ENCODE measurements around the gene TRABD2A.

The TRABD2A gene

GRCh38 chr2:84904151-84904550, 23.3 kb upstream of the TRABD2A start:
- peak in 1 of 2 donors; percentile 18 for DNase-seq

DNA sequence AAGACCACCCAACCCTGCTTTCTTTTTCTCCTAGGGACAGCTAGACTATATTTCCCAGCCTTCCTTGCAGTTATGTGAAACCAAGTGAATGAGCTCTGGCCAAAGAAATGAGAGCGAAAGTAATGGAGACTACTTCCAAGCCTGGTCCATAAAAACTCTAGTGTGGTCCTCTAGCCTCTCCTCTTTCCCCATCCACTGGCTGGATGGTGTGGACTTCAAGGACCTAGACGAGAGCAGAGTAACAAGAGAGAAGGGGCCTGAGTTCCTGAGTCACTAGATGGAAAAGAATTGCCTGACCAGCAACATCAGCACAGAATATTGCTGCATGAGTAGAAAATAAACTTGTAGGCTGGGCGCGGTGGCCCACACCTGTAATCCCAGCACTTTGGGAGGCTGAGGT, 21.6 kb upstream of the TRABD2A start:
- peak in 1 of 2 donors; percentile 8 for DNase-seq

- DNase-seq: peak in 1 of 2 donors; percentile 15
Observed at GRCh38 chr2:84901593-84902120, 20.8 kb upstream of the TRABD2A start.

GRCh38 chr2:84900971-84901370, 20.1 kb upstream of the TRABD2A start:
- peak in 1 of 2 donors; percentile 9 for DNase-seq

GRCh38 chr2:84899304-84900204, 18.7 kb upstream of the TRABD2A start:
- peak in 1 of 2 donors; percentile 8 for DNase-seq

DNA sequence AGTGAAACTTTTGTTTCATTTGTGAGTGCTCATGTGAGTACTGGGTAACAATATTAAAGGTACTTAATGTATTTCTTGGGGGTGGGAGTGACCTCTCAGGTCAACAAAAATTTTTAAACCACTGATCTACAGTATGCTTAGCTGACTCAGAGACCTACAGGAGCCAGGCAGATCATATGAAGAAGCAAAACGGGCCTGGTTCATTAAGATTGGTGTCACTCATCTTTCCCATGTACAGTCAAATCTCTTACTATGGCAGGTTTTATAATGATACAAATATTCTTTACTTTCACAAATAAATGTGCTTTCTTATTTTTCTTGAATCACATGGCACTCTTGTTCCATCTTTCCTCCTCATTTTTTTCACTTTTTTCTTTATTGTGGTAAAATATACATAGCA, 16.9 kb upstream of the TRABD2A start:
- no peak for DNase-seq

DNA sequence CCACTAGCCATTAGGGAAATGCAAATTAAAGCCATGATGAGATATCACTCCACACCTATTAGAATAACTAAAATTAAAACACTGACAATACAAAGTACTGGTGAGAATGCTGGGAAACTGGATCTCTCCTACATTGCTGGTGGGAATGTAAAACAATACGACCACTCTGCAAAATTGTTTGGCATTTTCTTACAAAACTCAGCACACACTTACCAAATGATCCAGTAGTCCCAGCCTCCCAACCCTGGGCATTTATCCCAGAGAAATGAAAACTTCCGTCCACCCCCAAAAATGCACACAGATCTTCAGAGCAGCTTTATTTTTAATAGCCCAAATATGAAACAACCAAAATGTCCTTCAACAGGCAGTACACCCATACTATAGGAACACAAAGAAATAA, 15.7 kb upstream of the TRABD2A start:
- no peak for DNase-seq

GRCh38 chr2:84894758-84895520, 14.1 kb upstream of the TRABD2A start:
- DNase-seq: no peak

GRCh38 chr2:84894131-84894586, 13.3 kb upstream of the TRABD2A start:
- DNase-seq: no peak

DNA sequence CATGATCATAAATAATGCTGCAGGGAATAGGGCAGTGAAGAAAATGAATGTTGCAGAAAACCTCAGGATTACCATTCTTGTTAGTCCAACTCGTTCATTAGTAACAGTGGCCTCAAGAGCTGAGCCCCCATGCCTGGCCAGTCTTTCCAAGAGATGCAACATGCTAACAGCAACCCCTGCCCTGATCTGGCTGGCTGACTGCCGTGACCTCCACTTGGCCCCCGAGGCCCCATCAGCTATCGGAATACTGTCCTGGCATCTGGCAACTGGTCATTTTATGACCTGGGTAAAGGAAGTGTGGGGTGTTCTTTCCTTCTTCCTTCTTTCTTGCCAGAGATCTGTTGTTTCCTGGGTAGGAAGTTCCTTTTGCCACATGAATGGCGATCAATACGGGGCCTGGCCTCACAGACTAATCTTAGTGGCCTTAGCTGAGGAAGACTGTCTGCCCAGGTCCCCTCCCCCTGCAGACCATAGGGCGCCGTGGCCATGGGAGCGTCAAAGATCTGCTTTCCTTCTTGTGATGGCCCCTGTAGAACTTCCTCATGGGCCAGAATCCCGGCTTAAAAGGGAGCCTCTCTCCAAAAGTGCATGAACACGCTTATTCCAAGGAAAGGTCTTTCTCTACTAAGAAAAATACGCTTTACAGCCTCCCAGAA, 10.6 kb upstream of the TRABD2A start:
- DNase-seq: no peak

GRCh38 chr2:84889332-84889731, 8.4 kb upstream of the TRABD2A start:
- no peak for DNase-seq

- peak in 1 of 2 donors; percentile 42 for DNase-seq
Observed at GRCh38 chr2:84888401-84889276, 7.8 kb upstream of the TRABD2A start.

DNA sequence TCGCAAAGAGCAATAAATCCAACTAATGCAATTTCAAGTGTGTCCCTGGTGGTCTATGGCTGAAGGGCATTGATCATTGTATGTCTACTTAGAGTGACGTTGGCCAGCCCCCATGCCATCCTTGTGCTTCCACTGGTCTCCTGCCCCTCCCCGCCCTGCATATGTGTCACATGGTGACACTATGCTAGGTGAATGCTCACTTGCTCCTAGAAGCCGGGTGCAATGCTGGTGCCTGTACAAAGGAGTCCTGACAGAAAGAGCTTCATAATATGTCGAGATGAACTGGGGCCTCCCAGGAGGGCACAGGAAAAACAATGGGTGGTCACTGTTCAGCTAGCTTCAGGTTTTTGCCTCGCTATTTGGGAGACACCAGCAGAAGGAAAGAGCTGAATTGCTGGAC, 5.9 kb upstream of the TRABD2A start:
- DNase-seq: peak in 1 of 2 donors; percentile 14

GRCh38 chr2:84885111-84885510, 4.2 kb upstream of the TRABD2A start:
- DNase-seq: peak in 1 of 2 donors; percentile 8

GRCh38 chr2:84884449-84884848, 3.6 kb upstream of the TRABD2A start:
- DNase-seq: no peak

DNA sequence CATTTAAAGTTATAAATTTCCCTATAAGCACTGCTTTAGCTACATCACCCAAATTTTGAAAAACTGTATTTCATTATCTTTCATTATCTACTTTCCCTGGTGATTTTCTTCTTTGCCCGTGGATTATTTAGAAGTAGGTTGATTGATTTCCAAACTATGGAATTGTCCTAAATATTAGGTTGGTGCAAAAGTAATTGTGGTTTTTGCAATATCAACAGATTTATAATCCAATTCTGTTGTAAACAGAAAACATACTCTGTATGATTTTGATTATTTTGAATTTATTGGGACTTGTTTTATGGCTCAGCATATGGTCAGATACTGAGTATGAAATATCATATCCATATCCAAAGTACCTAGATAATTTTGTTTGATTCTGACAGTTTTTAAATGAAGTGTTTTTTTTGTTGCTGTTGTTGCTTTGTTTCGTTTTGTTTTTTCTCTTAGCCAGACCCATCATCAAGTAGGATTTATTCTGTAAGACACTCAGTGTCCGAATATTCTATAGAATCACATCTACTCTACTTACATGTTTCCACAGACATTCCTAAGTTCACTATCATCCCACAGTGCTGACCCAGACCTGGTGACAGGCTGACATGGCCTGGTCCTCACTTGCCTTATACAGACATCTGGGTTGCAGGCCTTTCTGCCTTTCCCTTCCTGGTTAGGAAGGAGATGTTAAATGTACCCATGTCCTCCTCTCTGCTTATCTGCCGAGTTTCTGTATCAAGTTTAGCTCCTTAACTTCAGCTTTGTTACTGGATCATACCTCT, 2.1 kb upstream of the TRABD2A start:
- peak in 1 of 2 donors; percentile 15 for DNase-seq

DNA sequence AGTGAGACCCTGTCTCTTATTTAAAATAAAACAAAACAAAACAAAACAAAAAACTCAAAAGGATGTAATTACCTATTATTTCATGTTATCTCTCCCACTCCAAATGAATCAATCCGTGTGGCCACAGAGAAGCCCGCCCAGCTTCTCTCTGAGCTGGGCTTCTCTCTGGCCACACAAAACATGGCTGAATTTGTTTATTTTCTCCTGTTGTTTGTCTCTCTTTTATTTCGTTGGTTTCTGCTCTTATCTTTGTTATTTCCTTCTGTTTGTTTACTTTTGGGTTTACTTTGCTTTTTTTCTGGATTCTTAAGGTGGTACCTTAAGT, 1.5 kb upstream of the TRABD2A start:
- no peak for DNase-seq

DNA sequence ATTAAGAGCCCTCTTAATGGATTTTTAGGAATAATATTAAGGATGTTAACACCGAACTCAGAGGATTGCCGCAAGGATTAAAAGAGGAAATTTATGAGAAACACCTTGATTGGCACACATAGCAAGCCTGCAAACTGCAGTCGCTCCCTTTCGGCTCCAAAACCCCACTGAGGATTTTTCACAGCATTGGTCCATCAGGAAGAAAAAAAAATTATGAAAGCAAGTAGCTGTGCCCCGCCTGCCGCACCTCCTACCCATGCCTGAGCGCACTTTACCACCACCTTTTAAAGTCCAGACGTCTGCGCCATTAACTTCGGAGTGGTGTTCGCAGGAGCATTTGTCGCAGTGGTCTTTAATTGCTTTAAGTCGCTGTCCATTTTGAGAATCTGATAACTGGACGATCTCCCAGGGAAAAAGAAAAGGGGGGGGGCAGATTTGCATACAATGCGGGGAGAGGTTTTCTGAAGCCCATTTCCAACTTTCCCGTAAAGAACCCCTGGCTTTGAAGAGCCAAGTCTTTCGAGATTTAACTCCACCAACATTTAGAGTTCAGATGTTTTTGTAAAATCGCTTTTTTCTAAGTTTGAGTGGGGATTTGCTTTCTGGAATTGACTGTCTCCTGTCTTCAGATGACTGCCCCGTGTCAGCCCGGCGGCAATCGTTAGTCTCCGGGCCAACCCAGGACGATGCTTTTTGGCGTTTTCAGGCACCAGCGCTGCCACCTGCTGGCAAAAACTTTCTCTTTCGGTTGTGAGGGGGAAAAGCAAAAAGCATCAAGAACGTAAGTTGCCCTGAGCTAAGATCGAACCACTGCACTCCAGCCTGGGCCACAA, 913 bp upstream of the TRABD2A start:
- DNase-seq: peak; percentile 88 to 89

DNA sequence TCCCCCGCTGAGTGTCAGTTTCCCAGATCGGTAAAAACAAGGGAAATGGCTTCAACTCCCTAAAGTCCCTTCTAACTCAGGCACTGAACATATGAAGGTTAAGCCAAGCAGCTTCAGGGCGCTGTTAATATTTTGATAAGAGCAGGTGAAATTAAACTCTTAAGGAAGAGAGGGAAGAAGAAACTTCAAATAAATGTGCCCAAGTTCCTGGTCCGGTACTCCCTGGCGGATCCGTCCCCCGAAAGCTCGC, 564 bp downstream of the TRABD2A start:
- no peak for DNase-seq

GRCh38 chr2:84879584-84880394, 1.1 kb downstream of the TRABD2A start:
- DNase-seq: peak; percentile 37 to 50
